ENCODE measurements around the gene MAPK8IP3. TPM values are rescaled to one million over a fixed set of nuclear protein-coding genes. Genes with fewer than 3 reads are reported as not detected.
A peak's percentile ranks its signal among the peaks of the same experiment; 100 is the strongest.

The MAPK8IP3 gene
- total and polyA plus RNA-seq, 7 donors, result 11.7 to 31.6 (median 22.6) TPM

GRCh38 chr16:1810536-1810935 is 104.5 kb downstream of the MAPK8IP3 start:
- Histone ChIP-seq H3K9me3 (no peaks in the 10 kb centered on the region), H3K4me1 (no peaks in the 10 kb centered on the region), H3K36me3 (ENCODE audit: insufficient read depth in 1 of 2, low read depth in 1 of 2) (peaks cover 0 to 65% of the 10 kb centered on the region in 2 donors), H3K4me3 (no peak overlapping the region), H3K27ac (no peak overlapping the region), H3K27me3 (ENCODE audit: insufficient read depth in 3 of 3, low read length in 2 of 3) (no peaks in the 10 kb centered on the region)
- DNase-seq (no peak), ATAC-seq (no peak)
- no peak for TF ChIP-seq CTCF (IDR thresholded peaks at IDR 0.05)
- 94% methylated on average over 16 of the region's 16 CpGs for WGBS, 3 donors
- intact Hi-C loops (cut with DNase I), result no loop called here

DNA sequence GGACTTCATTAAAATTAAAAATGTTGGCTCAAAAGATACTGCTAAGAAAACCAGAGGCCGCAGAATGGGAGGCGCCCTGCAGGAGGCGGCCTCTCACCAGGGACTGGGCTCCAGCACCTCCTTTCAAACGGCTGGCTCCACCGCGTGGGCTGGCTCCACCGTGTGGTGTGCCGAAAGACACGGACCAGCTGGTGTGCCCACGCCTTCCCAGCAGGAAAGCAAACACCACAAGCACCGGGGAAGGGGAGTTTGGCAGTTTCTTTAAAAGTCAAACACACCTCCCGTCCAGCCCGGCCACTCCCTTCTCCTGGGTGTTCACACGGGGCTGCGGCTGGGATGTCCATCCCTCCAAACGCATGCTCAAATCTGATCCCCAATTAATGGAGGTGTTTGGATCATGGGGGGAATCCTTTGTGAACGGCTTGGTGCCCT is 106.8 kb downstream of the MAPK8IP3 start:
- DNase-seq (no peak), ATAC-seq (peak; percentile 61 to 79 (median 74))
- H3K9me3 ChIP-seq, result no peaks in the 10 kb centered on the region
- H3K4me1 ChIP-seq, result no peaks in the 10 kb centered on the region
- WGBS, 3 donors, result 28 to 39% (median 34%) methylated on average over 17 of the region's 17 CpGs
- no peak overlapping the region for H3K27ac ChIP-seq
- intact Hi-C loops (cut with DNase I), result no loop called here
- no peak overlapping the region for H3K4me3 ChIP-seq
- H3K36me3 ChIP-seq (ENCODE audit: insufficient read depth in 1 of 2, low read depth in 1 of 2), result peaks cover 0 to 66% of the 10 kb centered on the region in 2 donors
- TF ChIP-seq CTCF (IDR thresholded peaks at IDR 0.05), result peak; percentile 22
- H3K27me3 ChIP-seq (ENCODE audit: insufficient read depth in 3 of 3, low read length in 2 of 3), result no peaks in the 10 kb centered on the region

DNA sequence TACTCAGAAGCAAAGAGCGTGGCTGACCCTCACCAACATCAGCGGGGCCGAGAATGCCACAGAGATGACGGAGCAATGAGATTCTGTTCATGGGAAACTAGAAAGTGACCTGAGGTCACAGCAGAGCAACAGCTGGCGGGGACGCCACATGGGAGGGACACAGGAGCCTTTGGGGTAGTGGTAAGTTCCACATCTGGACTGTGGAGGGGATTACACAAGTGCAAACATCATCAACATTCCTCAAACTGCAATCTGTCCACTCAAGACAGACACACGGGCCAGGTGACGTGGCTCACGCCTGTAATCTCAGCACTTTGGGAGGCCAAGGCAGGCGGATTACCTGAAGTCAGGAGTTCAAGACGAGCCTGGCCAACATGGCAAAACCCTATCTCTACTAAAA is 109.5 kb downstream of the MAPK8IP3 start:
- intact Hi-C loops (cut with DNase I), result no loop called here
- Histone ChIP-seq H3K4me1 (no peaks in the 10 kb centered on the region), H3K4me3 (no peak overlapping the region), H3K27me3 (ENCODE audit: insufficient read depth in 3 of 3, low read length in 2 of 3) (no peaks in the 10 kb centered on the region), H3K27ac (no peak overlapping the region), H3K36me3 (ENCODE audit: insufficient read depth in 1 of 2, low read depth in 1 of 2) (peaks cover 0 to 69% of the 10 kb centered on the region in 2 donors), H3K9me3 (no peaks in the 10 kb centered on the region)
- TF ChIP-seq CTCF (IDR thresholded peaks at IDR 0.05), result no peak
- peak in 2 of 4 donors; percentile 32 to 47 for ATAC-seq
- no peak for DNase-seq
- WGBS, 3 donors, result 67 to 86% (median 78%) methylated on average over 11 of the region's 11 CpGs

DNA sequence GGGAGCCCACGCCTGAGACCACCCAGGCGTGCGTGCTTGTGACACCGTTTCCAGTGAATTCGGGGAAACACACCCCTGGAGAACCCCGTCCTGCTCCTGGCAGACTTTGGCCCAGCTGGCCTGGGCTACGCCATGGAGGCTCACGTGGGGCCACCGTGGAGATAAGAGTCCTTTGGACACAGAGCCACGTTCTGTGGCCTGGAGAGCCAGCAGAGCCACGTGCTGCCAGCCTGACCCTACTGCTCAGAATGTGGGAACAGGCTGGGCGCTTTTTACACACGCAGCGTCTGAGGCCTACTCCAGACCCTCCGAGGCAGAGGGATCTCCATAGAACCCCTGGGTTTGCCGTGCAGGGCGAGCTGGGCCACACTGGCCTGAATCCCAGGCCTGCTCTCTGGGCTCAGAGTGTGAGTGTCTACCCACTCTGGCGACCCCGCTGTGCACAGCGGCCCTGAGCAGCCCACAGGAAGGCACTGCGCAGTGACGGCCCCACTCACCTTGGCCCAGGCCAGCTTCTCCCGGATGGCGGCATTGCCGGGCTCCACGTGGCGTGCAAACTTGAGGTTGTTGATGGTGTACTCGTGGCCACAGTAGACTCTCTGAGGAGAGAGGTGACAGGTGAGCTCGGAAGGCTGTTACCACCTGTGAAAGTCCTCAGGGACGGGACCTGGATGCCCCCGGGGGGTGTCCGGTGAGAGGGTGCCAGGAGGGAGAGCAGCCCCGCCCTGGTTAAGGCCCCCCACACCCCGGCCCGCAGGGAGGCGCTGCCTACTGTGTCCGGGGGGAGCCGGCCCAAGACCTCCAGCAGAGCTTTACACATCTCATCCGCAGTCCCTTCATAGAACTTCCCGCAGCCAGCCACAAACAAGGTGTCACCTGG is 110.6 kb downstream of the MAPK8IP3 start:
- Histone ChIP-seq H3K4me3 (no peak overlapping the region), H3K9me3 (no peaks in the 10 kb centered on the region), H3K27ac (no peak overlapping the region), H3K27me3 (ENCODE audit: insufficient read depth in 3 of 3, low read length in 2 of 3) (no peaks in the 10 kb centered on the region), H3K4me1 (no peaks in the 10 kb centered on the region), H3K36me3 (ENCODE audit: insufficient read depth in 1 of 2, low read depth in 1 of 2) (peaks cover 0 to 74% of the 10 kb centered on the region in 2 donors)
- DNase-seq (no peak), ATAC-seq (peak in 1 of 4 donors; percentile 27)
- WGBS, 3 donors, result 87 to 94% (median 92%) methylated on average over 40 of the region's 40 CpGs
- intact Hi-C loops (cut with DNase I), result no loop called here
- TF ChIP-seq CTCF (IDR thresholded peaks at IDR 0.05), result no peak

Measured in psoas muscle (tissue), 8 donors.